Osteocyte (in vitro differentiated cells): Measurements from ENCODE around the gene ZNF423. TPM values are rescaled to one million over a fixed set of nuclear protein-coding genes. Genes with fewer than 3 reads are reported as not detected.

Experiments
- DNase-seq: peaks from one replicate; pipeline ENCODE4 v3.0.0; 2021; ENCODE audit warnings: mixed read lengths; ENCODE audit not compliant: unreplicated experiment; ENCODE audit errors: extremely low spot score
- H3K27ac Mint-ChIP-seq: one replicate; pipeline ENCODE4 v1.8.0; 2021; ENCODE audit warnings: mild to moderate bottlenecking, mixed read lengths; ENCODE audit not compliant: unreplicated experiment
- H3K27me3 Mint-ChIP-seq: one replicate; pipeline ENCODE4 v1.8.0; 2021; ENCODE audit warnings: mixed read lengths; ENCODE audit not compliant: unreplicated experiment
- H3K36me3 Mint-ChIP-seq: one replicate; pipeline ENCODE4 v1.8.0; 2021; ENCODE audit warnings: mixed read lengths; ENCODE audit not compliant: unreplicated experiment
- H3K4me1 Mint-ChIP-seq: one replicate; pipeline ENCODE4 v1.8.0; 2021; ENCODE audit warnings: mixed read lengths; ENCODE audit not compliant: unreplicated experiment
- H3K4me3 Mint-ChIP-seq: one replicate; pipeline ENCODE4 v1.8.0; 2021; ENCODE audit warnings: mild to moderate bottlenecking, moderate library complexity, mixed read lengths; ENCODE audit not compliant: unreplicated experiment
- H3K9me3 Mint-ChIP-seq: one replicate; pipeline ENCODE4 v1.8.0; 2021; ENCODE audit warnings: mixed read lengths; ENCODE audit not compliant: unreplicated experiment
- total RNA-seq: library from RNA; stranded (reverse); gene quantifications from 2 replicates; pipeline ENCODE4 v1.2.1, GENCODE V29; 2021
- TF ChIP-seq, protein P1 (sequence below): fragments of 200-600 bp; sonication (generic); IDR thresholded peaks from 2 replicates; pipeline ENCODE4 v1.5.0; 2021; ENCODE audit warnings: antibody characterized with exemption, mild to moderate bottlenecking, moderate library complexity

Gene ZNF423
- total RNA-seq, 1 donor from 2014 or later = 25.1 TPM

DNA sequence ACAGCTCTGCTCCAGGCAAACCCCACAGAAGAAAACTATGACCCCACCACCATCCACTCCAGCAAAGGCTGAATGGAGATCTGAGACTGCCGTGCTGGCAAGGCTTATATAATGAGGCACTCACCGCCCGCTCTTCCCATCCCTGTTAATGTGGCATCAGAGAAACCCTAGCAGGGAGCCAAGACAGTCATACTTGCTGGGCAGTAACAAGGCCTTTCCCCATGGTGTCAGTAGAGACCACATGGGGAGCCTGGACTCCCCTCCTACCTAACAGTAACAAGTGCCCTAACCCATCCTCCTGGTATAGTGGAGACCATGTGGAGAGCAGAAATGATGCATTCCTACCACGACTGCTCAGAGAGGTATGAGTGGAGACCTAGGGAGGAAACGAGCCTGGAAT lies 247.1 kb downstream of the ZNF423 start:
- Mint-ChIP-seq H3K9me3 (peaks cover 20% of the 10 kb centered on the region), H3K4me1 (peaks cover 16% of the 10 kb centered on the region), H3K27ac (no peak overlapping the region), H3K36me3 (peaks cover 9% of the 10 kb centered on the region), H3K27me3 (peaks cover 7% of the 10 kb centered on the region), H3K4me3 (no peak overlapping the region)
- peak; percentile 49 for DNase-seq
- TF ChIP-seq, protein P1, sequence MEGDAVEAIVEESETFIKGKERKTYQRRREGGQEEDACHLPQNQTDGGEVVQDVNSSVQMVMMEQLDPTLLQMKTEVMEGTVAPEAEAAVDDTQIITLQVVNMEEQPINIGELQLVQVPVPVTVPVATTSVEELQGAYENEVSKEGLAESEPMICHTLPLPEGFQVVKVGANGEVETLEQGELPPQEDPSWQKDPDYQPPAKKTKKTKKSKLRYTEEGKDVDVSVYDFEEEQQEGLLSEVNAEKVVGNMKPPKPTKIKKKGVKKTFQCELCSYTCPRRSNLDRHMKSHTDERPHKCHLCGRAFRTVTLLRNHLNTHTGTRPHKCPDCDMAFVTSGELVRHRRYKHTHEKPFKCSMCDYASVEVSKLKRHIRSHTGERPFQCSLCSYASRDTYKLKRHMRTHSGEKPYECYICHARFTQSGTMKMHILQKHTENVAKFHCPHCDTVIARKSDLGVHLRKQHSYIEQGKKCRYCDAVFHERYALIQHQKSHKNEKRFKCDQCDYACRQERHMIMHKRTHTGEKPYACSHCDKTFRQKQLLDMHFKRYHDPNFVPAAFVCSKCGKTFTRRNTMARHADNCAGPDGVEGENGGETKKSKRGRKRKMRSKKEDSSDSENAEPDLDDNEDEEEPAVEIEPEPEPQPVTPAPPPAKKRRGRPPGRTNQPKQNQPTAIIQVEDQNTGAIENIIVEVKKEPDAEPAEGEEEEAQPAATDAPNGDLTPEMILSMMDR = peak; percentile 40

DNA sequence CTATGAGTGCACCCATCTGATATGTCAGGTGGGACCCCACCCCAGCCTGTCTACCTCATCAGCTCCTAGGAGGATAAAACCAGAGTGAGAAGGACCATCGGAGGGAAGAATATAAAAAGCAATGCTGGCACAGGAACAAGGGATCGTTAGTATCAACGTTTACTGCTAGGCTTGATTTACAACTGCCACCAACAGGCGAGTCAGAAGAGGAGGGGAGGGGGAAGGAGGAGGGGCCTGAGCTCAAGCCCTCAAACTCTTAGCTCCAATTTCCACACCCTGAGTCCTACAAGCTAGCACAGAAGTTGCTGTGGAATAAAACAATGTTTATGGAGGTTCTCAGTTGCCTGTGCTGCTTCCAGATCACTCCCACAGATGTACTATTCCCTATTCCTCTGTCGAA lies 247.8 kb downstream of the ZNF423 start:
- TF ChIP-seq, protein P1 = no peak
- DNase-seq = no peak
- Mint-ChIP-seq H3K9me3 (peaks cover 20% of the 10 kb centered on the region), H3K27ac (no peak overlapping the region), H3K4me3 (no peak overlapping the region), H3K36me3 (peaks cover 9% of the 10 kb centered on the region), H3K27me3 (peaks cover 7% of the 10 kb centered on the region), H3K4me1 (peaks cover 16% of the 10 kb centered on the region)

DNA sequence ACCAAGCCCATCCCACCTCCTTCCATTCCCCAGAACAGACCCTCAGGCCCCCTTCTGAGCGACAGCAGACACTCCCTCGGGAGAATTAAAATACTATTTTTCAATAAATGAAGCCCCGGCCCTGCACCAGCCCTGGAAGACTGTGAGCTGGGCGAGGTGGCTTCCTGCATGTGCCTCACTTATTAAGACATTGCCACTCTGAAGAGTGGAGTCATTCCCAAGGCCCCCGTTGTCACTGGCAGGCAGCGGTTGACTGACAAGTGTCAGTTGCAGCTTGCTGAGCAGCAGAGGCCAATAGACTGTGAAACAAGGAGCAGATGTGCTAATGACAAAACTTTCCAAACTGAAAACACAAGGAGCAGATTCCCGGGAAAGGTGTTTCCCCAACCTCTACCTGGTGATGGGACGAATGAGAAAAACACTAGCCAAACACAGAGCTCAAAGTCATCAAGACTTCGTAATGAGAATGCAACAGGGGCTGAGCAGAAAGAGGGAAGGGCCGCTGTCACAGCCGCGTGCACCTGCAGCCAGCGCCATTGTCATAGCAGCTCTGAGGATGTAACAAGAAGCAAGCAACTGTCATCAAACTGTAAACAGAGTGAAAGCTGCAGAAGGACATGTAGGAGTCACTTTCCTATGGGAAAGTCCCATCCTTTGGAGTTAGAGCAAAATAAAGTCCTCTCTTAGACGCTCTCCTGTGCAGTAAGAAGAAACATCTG lies 250.2 kb downstream of the ZNF423 start:
- Mint-ChIP-seq H3K4me3 (no peak overlapping the region), H3K4me1 (peaks cover 19% of the 10 kb centered on the region), H3K9me3 (peaks cover 7% of the 10 kb centered on the region), H3K36me3 (peaks cover 6% of the 10 kb centered on the region), H3K27ac (no peak overlapping the region), H3K27me3 (peaks cover 2% of the 10 kb centered on the region)
- peak; percentile 79 for DNase-seq
- TF ChIP-seq, protein P1 = no peak

DNA sequence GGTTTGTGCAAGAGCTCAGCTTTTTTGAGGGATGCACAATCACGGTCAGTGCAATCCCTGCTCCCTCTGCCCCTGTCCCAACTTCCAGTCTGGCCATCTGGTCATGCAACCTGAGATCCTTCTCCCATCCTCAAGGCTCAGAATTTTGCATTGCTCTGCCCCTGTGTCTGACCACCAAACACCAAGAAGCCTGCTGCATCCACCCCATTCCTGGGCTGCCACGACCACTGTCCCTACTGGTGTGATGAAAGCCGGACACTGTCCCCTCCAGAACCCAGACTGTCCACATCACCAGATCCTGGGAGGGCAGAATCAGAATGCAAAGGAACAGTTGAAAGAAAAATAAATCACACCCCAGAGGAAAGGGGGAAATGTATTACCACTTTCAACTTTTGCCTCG lies 251.3 kb downstream of the ZNF423 start:
- Mint-ChIP-seq H3K9me3 (peaks cover 5% of the 10 kb centered on the region), H3K4me3 (no peak overlapping the region), H3K36me3 (peaks cover 3% of the 10 kb centered on the region), H3K27ac (no peak overlapping the region), H3K4me1 (peaks cover 18% of the 10 kb centered on the region), H3K27me3 (peaks cover 2% of the 10 kb centered on the region)
- DNase-seq = peak; percentile 57
- TF ChIP-seq, protein P1 = no peak

DNA sequence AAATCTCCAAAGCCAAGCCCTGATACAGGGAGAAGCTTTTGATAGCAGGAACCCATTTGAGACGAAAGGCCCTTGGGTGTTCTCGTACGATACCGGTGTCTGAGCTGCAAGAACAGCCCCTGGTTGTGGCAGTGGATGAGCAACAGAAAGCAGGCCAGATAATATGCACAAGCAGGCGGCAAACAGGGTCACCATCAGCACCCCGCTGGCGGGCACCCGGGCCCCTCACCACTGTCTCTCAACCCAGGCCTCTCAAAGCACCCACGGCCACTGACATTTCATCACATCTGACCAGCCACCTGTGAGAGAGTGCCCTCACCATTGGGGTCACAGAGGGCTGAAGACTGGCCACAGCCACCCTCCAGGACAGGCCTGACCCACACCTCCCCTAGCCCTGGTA lies 252.0 kb downstream of the ZNF423 start:
- Mint-ChIP-seq H3K36me3 (no peaks in the 10 kb centered on the region), H3K27me3 (peaks cover 2% of the 10 kb centered on the region), H3K27ac (no peak overlapping the region), H3K4me3 (no peak overlapping the region), H3K4me1 (peaks cover 16% of the 10 kb centered on the region), H3K9me3 (no peaks in the 10 kb centered on the region)
- peak; percentile 80 for DNase-seq
- TF ChIP-seq, protein P1 = no peak
